ENCODE measurements around the gene VPS18.

VPS18 gene

DNA sequence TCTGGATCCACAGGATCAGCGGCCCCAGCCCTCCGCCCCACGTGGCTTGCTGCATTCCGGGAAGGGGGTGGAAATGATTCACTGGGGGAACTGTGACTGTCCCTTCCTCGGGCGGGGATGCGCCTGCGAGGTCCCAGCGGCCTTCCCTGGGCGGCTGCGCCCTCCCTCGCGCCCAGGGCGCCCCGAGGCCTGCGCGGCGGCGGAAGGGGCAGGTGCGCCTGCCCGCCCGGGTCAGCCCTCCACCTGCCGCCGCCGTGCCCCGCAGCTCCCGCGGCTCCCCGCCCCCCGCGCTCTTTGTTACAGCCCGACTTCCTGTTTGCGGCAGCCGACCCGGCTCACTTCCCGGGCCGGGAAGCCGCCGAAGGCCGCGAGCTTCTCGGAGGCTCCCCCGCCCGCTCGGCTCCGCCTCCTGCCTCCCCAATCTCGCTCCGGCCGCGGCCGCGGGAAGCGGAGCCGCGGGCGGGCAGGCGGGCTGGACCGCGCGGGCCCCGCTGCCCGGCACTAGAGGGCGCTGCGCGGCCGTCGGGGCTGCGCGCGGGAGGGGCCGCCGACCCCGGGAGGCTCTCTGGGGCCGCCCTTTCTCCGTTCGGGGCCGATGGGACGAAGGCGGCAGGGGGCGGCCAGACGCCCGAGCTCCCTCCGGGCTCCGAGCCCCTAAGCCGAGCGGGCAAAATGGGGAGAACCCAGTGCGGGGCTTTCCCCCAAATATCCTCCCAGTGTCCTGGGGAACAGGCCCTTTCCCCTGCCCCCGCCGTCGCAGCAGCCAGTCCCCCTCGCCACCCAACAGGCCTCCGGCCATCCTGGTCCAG, 47.5 kb downstream of the VPS18 start:
- Histone ChIP-seq H3K27me3 (ENCODE audit: insufficient read depth, low read length) (peaks cover 4% of the 10 kb centered on the region), H3K23ac (ENCODE audit: low read length) (no peak overlapping the region), H3K14ac (ENCODE audit: low read length) (peak overlapping the region; percentile 65), H3K4ac (ENCODE audit: low read depth, low read length) (no peak overlapping the region), H2BK12ac (ENCODE audit: low read length) (peak overlapping the region; percentile 19), H3K36me3 (ENCODE audit: control insufficient read depth in 1 of 2, insufficient read depth in 2 of 2, low read length in 2 of 2) (no peaks in the 10 kb centered on the region), H3K18ac (ENCODE audit: low read length) (peak overlapping the region; percentile 3), H3K4me3 (ENCODE audit: low read depth, low read length) (peak overlapping the region; percentile 56), H3K79me2 (ENCODE audit: control insufficient read depth, insufficient read depth, low read length, poor library complexity) (peaks cover 3% of the 10 kb centered on the region), H2BK120ac (ENCODE audit: insufficient read depth, low read length, poor library complexity) (no peak overlapping the region), H2BK5ac (ENCODE audit: low read depth, low read length, poor library complexity) (no peak overlapping the region), H3K79me1 (ENCODE audit: low read length) (peaks cover 5% of the 10 kb centered on the region), H2AFZ (ENCODE audit: insufficient read depth, low read length, poor library complexity) (peak overlapping the region; percentile 73), H3K9ac (ENCODE audit: low read length) (peak overlapping the region; percentile 60), H3K9me3 (ENCODE audit: insufficient read depth, low read depth, low read length) (no peaks in the 10 kb centered on the region), H3K4me2 (ENCODE audit: low read length) (peak overlapping the region; percentile 83), H4K8ac (ENCODE audit: low read depth, low read length) (peak overlapping the region; percentile 82), H3K4me1 (ENCODE audit: control insufficient read depth in 1 of 2, insufficient read depth in 2 of 2, low read length in 2 of 2) (peaks cover 3 to 7% of the 10 kb centered on the region in 2 experiments), H4K12ac (ENCODE audit: low read depth, low read length) (peak overlapping the region; percentile 58), H4K91ac (ENCODE audit: low read depth, low read length) (peak overlapping the region; percentile 75), H3K27ac (ENCODE audit: low read depth, low read length) (no peak overlapping the region), H2AK5ac (ENCODE audit: low read length) (no peak overlapping the region)
- DNase-seq = peak; percentile 32 to 72
- no CpG with 5 or more reads among the region's 92 CpGs for WGBS (ENCODE audit: extremely low coverage, insufficient coverage, insufficient read length)

DNA sequence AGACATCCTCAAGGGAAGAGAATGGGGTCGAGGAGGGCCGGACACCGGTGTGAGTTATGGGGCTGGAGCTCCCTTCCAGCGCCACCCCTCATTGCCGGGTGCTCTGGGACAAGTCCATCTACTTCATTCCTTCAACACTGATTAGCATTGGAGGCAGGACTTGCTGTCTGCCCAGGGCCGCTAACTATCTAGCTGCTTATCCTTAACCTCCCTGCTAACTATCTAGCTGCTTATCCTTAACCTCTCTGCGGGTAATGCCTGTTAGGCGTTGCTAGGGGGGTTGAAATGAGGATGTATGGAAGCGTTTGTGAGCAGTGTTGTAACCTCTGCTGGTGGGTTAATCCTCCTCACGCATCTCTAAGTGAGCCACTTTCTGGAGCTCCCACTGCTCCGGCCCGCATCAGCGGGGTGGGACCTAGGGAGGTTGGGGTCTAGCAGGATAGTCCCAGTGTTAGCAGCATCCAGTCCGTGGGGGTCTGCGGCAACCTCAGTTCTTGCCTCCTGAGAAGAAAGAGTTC, 48.1 kb downstream of the VPS18 start:
- DNase-seq = peak in 1 of 2 donors; percentile 39
- H3K4ac ChIP-seq (ENCODE audit: low read depth, low read length) = no peak overlapping the region
- peak overlapping the region; percentile 58 for H4K12ac ChIP-seq (ENCODE audit: low read depth, low read length)
- peak overlapping the region; percentile 73 for H2AFZ ChIP-seq (ENCODE audit: insufficient read depth, low read length, poor library complexity)
- peak overlapping the region; percentile 3 for H3K18ac ChIP-seq (ENCODE audit: low read length)
- no peak overlapping the region for H3K23ac ChIP-seq (ENCODE audit: low read length)
- no peaks in the 10 kb centered on the region for H3K9me3 ChIP-seq (ENCODE audit: insufficient read depth, low read depth, low read length)
- peaks cover 5% of the 10 kb centered on the region for H3K79me1 ChIP-seq (ENCODE audit: low read length)
- H4K8ac ChIP-seq (ENCODE audit: low read depth, low read length) = peak overlapping the region; percentile 82
- peak overlapping the region; percentile 65 for H3K14ac ChIP-seq (ENCODE audit: low read length)
- no peak overlapping the region for H2BK120ac ChIP-seq (ENCODE audit: insufficient read depth, low read length, poor library complexity)
- no peak overlapping the region for H2BK5ac ChIP-seq (ENCODE audit: low read depth, low read length, poor library complexity)
- peaks cover 3% of the 10 kb centered on the region for H3K79me2 ChIP-seq (ENCODE audit: control insufficient read depth, insufficient read depth, low read length, poor library complexity)
- H3K27me3 ChIP-seq (ENCODE audit: insufficient read depth, low read length) = peaks cover 4% of the 10 kb centered on the region
- H3K4me3 ChIP-seq (ENCODE audit: low read depth, low read length) = peak overlapping the region; percentile 40
- no peaks in the 10 kb centered on the region for H3K36me3 ChIP-seq (ENCODE audit: control insufficient read depth in 1 of 2, insufficient read depth in 2 of 2, low read length in 2 of 2)
- peak overlapping the region; percentile 83 for H3K4me2 ChIP-seq (ENCODE audit: low read length)
- H4K91ac ChIP-seq (ENCODE audit: low read depth, low read length) = peak overlapping the region; percentile 75
- H3K9ac ChIP-seq (ENCODE audit: low read length) = peak overlapping the region; percentile 60
- no peak overlapping the region for H2AK5ac ChIP-seq (ENCODE audit: low read length)
- H3K27ac ChIP-seq (ENCODE audit: low read depth, low read length) = no peak overlapping the region
- peak overlapping the region; percentile 19 for H2BK12ac ChIP-seq (ENCODE audit: low read length)
- no CpG with 5 or more reads among the region's 15 CpGs for WGBS (ENCODE audit: extremely low coverage, insufficient coverage, insufficient read length)
- peaks cover 3 to 7% of the 10 kb centered on the region in 2 experiments for H3K4me1 ChIP-seq (ENCODE audit: control insufficient read depth in 1 of 2, insufficient read depth in 2 of 2, low read length in 2 of 2)

DNA sequence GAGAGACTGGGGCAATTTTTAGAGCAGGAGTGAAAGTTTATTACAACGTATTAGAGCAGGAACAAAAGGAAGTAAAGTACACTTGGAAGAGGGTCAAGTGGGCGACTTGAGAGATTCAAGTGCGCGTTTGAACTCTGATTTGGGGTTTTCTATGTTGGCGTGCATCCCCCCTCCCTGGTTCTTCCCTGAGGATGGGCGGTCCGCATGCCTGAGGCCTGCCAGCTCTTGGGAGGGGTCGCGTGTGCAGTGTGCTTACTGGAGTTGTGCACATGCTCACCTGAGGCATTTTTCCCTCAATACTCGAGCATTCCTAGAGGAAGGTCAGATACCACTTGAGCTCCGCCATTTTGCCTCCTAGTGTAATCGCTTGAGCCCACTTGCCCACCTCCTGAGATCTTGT, 48.6 kb downstream of the VPS18 start:
- Histone ChIP-seq H2AK5ac (ENCODE audit: low read length) (no peak overlapping the region), H3K4me2 (ENCODE audit: low read length) (no peak overlapping the region), H3K79me1 (ENCODE audit: low read length) (peaks cover 5% of the 10 kb centered on the region), H4K12ac (ENCODE audit: low read depth, low read length) (no peak overlapping the region), H3K4me3 (ENCODE audit: low read depth, low read length) (no peak overlapping the region), H2BK5ac (ENCODE audit: low read depth, low read length, poor library complexity) (no peak overlapping the region), H3K79me2 (ENCODE audit: control insufficient read depth, insufficient read depth, low read length, poor library complexity) (peaks cover 3% of the 10 kb centered on the region), H3K14ac (ENCODE audit: low read length) (no peak overlapping the region), H3K4ac (ENCODE audit: low read depth, low read length) (no peak overlapping the region), H3K4me1 (ENCODE audit: control insufficient read depth in 1 of 2, insufficient read depth in 2 of 2, low read length in 2 of 2) (peaks cover 3 to 7% of the 10 kb centered on the region in 2 experiments), H2AFZ (ENCODE audit: insufficient read depth, low read length, poor library complexity) (no peak overlapping the region), H4K91ac (ENCODE audit: low read depth, low read length) (no peak overlapping the region), H3K9me3 (ENCODE audit: insufficient read depth, low read depth, low read length) (no peaks in the 10 kb centered on the region), H4K8ac (ENCODE audit: low read depth, low read length) (peak overlapping the region; percentile 9), H3K23ac (ENCODE audit: low read length) (no peak overlapping the region), H3K36me3 (ENCODE audit: control insufficient read depth in 1 of 2, insufficient read depth in 2 of 2, low read length in 2 of 2) (no peaks in the 10 kb centered on the region), H2BK120ac (ENCODE audit: insufficient read depth, low read length, poor library complexity) (no peak overlapping the region), H3K27ac (ENCODE audit: low read depth, low read length) (no peak overlapping the region), H3K18ac (ENCODE audit: low read length) (no peak overlapping the region), H3K9ac (ENCODE audit: low read length) (no peak overlapping the region), H2BK12ac (ENCODE audit: low read length) (no peak overlapping the region), H3K27me3 (ENCODE audit: insufficient read depth, low read length) (peaks cover 4% of the 10 kb centered on the region)
- no CpG with 5 or more reads among the region's 12 CpGs for WGBS (ENCODE audit: extremely low coverage, insufficient coverage, insufficient read length)
- no peak for DNase-seq

DNA sequence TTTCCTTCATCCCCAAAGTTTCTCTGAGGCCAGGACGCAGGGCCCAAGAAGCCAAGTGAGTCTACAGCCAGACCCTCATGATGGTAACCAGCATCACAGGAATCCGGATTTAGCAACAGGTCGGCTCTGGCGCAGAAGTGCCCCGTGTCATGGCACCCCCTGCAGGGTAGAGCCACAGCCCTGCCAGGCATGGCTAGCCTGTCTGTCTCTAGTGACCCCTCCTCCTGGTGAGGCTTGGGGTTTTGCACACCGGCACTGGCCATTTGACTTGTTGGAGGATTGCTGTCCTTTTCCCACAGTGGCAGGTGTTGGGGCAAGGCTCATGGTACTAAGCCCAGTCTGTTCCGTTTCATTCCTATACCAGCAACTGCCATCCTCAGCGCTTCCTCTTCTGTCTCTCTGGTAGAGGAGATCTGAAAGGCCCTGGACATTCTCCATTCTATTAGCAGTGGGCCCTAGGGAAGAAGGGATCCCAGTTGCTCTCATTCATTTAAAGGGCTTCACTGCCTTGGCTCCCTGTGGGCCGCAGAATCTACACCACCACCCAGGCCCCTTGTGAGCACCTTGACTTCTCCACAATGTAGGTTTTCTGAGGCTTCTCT, 49.6 kb downstream of the VPS18 start:
- Histone ChIP-seq H3K9ac (ENCODE audit: low read length) (no peak overlapping the region), H4K8ac (ENCODE audit: low read depth, low read length) (no peak overlapping the region), H2BK5ac (ENCODE audit: low read depth, low read length, poor library complexity) (no peak overlapping the region), H3K79me1 (ENCODE audit: low read length) (peaks cover 5% of the 10 kb centered on the region), H3K79me2 (ENCODE audit: control insufficient read depth, insufficient read depth, low read length, poor library complexity) (peaks cover 3% of the 10 kb centered on the region), H3K4ac (ENCODE audit: low read depth, low read length) (no peak overlapping the region), H3K4me1 (ENCODE audit: control insufficient read depth in 1 of 2, insufficient read depth in 2 of 2, low read length in 2 of 2) (peaks cover 3 to 7% of the 10 kb centered on the region in 2 experiments), H3K27me3 (ENCODE audit: insufficient read depth, low read length) (peaks cover 4% of the 10 kb centered on the region), H2BK120ac (ENCODE audit: insufficient read depth, low read length, poor library complexity) (no peak overlapping the region), H2AK5ac (ENCODE audit: low read length) (no peak overlapping the region), H2BK12ac (ENCODE audit: low read length) (no peak overlapping the region), H3K4me3 (ENCODE audit: low read depth, low read length) (no peak overlapping the region), H4K12ac (ENCODE audit: low read depth, low read length) (no peak overlapping the region), H3K27ac (ENCODE audit: low read depth, low read length) (no peak overlapping the region), H3K18ac (ENCODE audit: low read length) (no peak overlapping the region), H3K36me3 (ENCODE audit: control insufficient read depth in 1 of 2, insufficient read depth in 2 of 2, low read length in 2 of 2) (no peaks in the 10 kb centered on the region), H4K91ac (ENCODE audit: low read depth, low read length) (no peak overlapping the region), H3K4me2 (ENCODE audit: low read length) (no peak overlapping the region), H3K14ac (ENCODE audit: low read length) (no peak overlapping the region), H3K9me3 (ENCODE audit: insufficient read depth, low read depth, low read length) (no peaks in the 10 kb centered on the region), H2AFZ (ENCODE audit: insufficient read depth, low read length, poor library complexity) (no peak overlapping the region), H3K23ac (ENCODE audit: low read length) (no peak overlapping the region)
- DNase-seq = no peak
- WGBS (ENCODE audit: extremely low coverage, insufficient coverage, insufficient read length) = no CpG with 5 or more reads among the region's 9 CpGs
